ENCODE measurements around the gene KRTAP1-1.
"Not testable (repeated sequence)": the region's sequence is repeated elsewhere in the genome, so short reads cannot be mapped to it uniquely, and the experiment has no call there.

KRTAP1-1 gene

DNA sequence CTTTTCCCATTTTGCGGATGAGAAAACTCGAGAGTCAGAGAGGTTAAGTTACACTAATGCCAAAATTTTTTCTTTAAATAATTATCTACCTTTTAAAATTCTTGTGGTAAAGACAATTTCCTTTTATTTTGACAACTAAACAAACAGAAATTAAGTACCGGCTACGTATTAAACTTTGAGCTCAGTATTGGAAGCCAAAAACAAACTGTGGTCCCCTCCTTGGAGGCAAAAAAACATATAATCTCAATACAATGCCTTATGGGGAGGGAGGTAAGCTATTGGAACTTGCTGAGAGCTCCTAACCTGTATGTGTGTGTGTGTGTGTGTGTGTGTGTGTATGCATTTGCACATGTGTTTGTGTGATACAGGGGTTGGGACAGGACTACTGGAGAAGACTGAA, 22.2 kb upstream of the KRTAP1-1 start:
- Histone ChIP-seq H3K36me3 (replicated peaks; ENCODE audit: low read depth, low read length) (no peaks in the 10 kb centered on the region), H2AFZ (ENCODE audit: low read depth, low read length) (no peak overlapping the region), H3K9me3 (ENCODE audit: insufficient read depth, low read length) (no peaks in the 10 kb centered on the region), H3K9ac (ENCODE audit: low read length) (no peak overlapping the region), H3K4me2 (ENCODE audit: low read length) (no peak overlapping the region), H4K20me1 (ENCODE audit: insufficient read depth, low read length) (no peaks in the 10 kb centered on the region), H3K27ac (ENCODE audit: low read length) (no peak overlapping the region), H3K27me3 (ENCODE audit: low read depth, low read length) (peaks cover 23% of the 10 kb centered on the region), H3K4me1 (ENCODE audit: low read length) (no peaks in the 10 kb centered on the region), H3K4me3 (ENCODE audit: low read length) (no peak overlapping the region), H3K79me2 (ENCODE audit: low read length) (no peaks in the 10 kb centered on the region)
- TF ChIP-seq, protein P1, sequence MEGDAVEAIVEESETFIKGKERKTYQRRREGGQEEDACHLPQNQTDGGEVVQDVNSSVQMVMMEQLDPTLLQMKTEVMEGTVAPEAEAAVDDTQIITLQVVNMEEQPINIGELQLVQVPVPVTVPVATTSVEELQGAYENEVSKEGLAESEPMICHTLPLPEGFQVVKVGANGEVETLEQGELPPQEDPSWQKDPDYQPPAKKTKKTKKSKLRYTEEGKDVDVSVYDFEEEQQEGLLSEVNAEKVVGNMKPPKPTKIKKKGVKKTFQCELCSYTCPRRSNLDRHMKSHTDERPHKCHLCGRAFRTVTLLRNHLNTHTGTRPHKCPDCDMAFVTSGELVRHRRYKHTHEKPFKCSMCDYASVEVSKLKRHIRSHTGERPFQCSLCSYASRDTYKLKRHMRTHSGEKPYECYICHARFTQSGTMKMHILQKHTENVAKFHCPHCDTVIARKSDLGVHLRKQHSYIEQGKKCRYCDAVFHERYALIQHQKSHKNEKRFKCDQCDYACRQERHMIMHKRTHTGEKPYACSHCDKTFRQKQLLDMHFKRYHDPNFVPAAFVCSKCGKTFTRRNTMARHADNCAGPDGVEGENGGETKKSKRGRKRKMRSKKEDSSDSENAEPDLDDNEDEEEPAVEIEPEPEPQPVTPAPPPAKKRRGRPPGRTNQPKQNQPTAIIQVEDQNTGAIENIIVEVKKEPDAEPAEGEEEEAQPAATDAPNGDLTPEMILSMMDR (IDR thresholded peaks at IDR 0.05; ENCODE audit: low read depth, low read length) = no peak
- TF ChIP-seq EZH2phosphoT487 (IDR thresholded peaks at IDR 0.05; ENCODE audit: low read depth) = no peak

DNA sequence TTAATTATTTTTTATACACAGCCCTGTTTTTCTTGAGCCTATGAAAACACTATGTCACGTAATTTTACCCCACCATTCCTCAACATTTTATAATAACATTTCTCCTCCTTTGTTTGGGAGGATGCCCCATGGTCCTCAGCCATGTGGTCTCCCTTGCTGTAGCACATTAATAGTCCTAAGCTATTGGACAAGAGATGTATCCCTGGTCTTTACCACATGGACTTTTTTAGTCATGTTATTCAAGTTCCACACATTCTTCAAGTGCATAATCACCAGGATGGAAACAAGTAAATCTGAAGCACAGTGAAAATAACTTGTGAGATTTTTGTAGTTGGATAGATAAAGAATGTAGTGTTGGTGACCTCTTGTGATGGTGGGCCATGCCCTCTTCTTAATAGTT, 20.7 kb upstream of the KRTAP1-1 start:
- H3K79me2 ChIP-seq (ENCODE audit: low read length) = no peaks in the 10 kb centered on the region
- no peak overlapping the region for H3K9ac ChIP-seq (ENCODE audit: low read length)
- H3K9me3 ChIP-seq (ENCODE audit: insufficient read depth, low read length) = no peaks in the 10 kb centered on the region
- H4K20me1 ChIP-seq (ENCODE audit: insufficient read depth, low read length) = no peaks in the 10 kb centered on the region
- H3K4me2 ChIP-seq (ENCODE audit: low read length) = no peak overlapping the region
- no peak overlapping the region for H2AFZ ChIP-seq (ENCODE audit: low read depth, low read length)
- no peaks in the 10 kb centered on the region for H3K36me3 ChIP-seq (replicated peaks; ENCODE audit: low read depth, low read length)
- H3K27me3 ChIP-seq (ENCODE audit: low read depth, low read length) = peaks cover 23% of the 10 kb centered on the region
- TF ChIP-seq EZH2phosphoT487 (IDR thresholded peaks at IDR 0.05; ENCODE audit: low read depth) = no peak
- TF ChIP-seq, protein P1 (IDR thresholded peaks at IDR 0.05; ENCODE audit: low read depth, low read length) = no peak
- no peaks in the 10 kb centered on the region for H3K4me1 ChIP-seq (ENCODE audit: low read length)
- no peak overlapping the region for H3K4me3 ChIP-seq (ENCODE audit: low read length)
- H3K27ac ChIP-seq (ENCODE audit: low read length) = no peak overlapping the region

- Histone ChIP-seq H3K9me3 (ENCODE audit: insufficient read depth, low read length) (no peaks in the 10 kb centered on the region), H3K27me3 (ENCODE audit: low read depth, low read length) (peaks cover 23% of the 10 kb centered on the region), H4K20me1 (ENCODE audit: insufficient read depth, low read length) (no peaks in the 10 kb centered on the region), H2AFZ (ENCODE audit: low read depth, low read length) (no peak within 1 kb of the TSS), H3K79me2 (ENCODE audit: low read length) (no peaks in the 10 kb centered on the region), H3K4me1 (ENCODE audit: low read length) (no peaks in the 10 kb centered on the region), H3K9ac (ENCODE audit: low read length) (no peak within 1 kb of the TSS), H3K27ac (ENCODE audit: low read length) (no peak within 1 kb of the TSS), H3K4me2 (ENCODE audit: low read length) (no peak within 1 kb of the TSS), H3K4me3 (ENCODE audit: low read length) (no peak within 1 kb of the TSS), H3K36me3 (replicated peaks; ENCODE audit: low read depth, low read length) (no peaks in the 10 kb centered on the region)
- TF ChIP-seq, protein P1 (IDR thresholded peaks at IDR 0.05; ENCODE audit: low read depth, low read length) = no peak
- no peak for TF ChIP-seq EZH2phosphoT487 (IDR thresholded peaks at IDR 0.05; ENCODE audit: low read depth)
These were observed 18.9 kb upstream of the KRTAP1-1 start, which contains the start of gene KRTAP2-3 for GRCh38 chr17:41060052-41060604. KRTAP2-3 (minus strand) TSS chr17:41060114; CDS start chr17:41060050, 64 bp downstream.

DNA sequence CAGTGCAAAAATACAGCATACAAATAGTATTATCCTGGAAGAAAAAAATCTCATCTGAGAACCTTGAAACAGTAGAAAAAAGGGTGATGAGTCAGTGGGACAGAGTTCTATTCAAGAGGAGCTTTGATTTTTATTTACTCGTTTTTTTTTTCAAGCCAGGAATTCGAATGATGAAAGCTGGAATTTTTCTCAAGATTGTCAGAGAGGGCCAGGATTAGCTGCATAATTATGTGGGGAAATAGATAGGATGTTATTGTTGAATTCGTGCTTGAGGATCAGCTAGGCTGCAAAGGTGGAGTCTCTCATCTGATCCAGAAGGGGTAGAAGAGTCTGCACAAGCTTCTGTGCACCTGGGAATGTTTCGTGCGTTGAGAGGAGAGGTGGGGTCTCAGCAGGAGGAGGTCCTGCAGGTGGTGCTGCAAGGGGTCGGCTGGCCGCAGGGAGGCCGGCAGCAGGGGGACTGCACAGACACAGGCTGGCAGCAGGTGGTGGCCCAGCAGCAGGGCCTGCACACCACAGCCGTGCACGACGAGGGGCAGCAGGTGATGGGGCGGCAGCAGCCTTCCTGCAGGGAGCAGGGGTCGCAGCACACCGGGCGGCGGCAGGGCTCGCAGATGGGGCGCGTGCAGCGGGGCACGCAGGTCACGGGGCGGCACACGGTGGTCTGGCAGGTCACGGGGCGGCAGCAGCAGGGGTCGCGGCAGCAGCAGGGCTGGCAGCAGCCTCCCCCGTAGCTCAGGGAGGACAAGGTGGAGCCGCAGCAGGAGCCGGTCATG, 18.2 kb upstream of the KRTAP1-1 start:
- H3K27ac ChIP-seq (ENCODE audit: low read length); H3K4me2 ChIP-seq (ENCODE audit: low read length); H3K9me3 ChIP-seq (ENCODE audit: insufficient read depth, low read length); H3K36me3 ChIP-seq (replicated peaks; ENCODE audit: low read depth, low read length); H2AFZ ChIP-seq (ENCODE audit: low read depth, low read length); H3K9ac ChIP-seq (ENCODE audit: low read length); H4K20me1 ChIP-seq (ENCODE audit: insufficient read depth, low read length); H3K4me3 ChIP-seq (ENCODE audit: low read length); H3K79me2 ChIP-seq (ENCODE audit: low read length); H3K4me1 ChIP-seq (ENCODE audit: low read length): not testable (repeated sequence)
- peaks cover 23% of the 10 kb centered on the region for H3K27me3 ChIP-seq (ENCODE audit: low read depth, low read length)

Measured in OCI-LY3 (cell line).